HG03571 (cell line): ENCODE results near the gene WDFY4.

Experiments
- ATAC-seq: cut with Tn5 transposase; IDR thresholded peaks from one replicate; pipeline ENCODE4 v1.9.1; 2021; ENCODE audit not compliant: unreplicated experiment

Gene WDFY4

DNA sequence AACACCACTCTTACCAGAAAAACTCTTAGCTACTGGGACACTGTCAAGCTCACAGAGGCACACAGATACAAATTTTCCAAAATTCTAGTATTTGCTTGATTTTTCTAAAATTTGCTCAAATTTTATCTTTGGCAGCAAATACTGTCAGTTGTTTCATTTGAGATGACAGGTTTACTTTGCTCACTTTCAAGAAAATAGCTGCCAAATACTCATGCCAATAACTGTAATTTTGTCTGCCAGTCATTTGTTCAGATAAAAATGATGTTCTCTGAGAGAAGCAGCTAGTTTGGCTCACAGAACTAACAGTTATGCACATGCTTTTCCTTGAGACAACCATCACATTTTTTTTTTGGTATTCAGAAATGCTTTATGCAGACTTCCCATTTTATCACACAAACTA lies 172.2 kb downstream of the WDFY4 start:
- no peak for ATAC-seq

DNA sequence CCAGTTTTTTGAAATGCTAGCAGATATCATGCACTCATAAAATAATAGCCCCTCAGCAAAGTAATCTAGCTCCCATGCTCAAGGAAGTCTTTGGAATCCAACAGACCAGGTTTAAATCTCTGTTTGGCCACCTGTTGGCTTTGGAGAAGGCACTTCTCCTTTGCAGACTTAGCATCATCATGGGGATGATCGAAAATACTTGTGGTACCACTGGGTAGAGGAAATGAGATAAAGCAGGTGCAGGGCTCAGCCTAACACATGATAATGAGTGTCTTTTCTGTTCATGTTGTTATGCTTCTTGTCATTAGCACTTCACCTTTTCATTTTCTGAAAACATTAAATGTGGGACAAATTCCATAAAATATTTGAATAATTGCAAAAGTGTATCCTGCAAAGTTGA lies 187.6 kb downstream of the WDFY4 start:
- no peak for ATAC-seq

DNA sequence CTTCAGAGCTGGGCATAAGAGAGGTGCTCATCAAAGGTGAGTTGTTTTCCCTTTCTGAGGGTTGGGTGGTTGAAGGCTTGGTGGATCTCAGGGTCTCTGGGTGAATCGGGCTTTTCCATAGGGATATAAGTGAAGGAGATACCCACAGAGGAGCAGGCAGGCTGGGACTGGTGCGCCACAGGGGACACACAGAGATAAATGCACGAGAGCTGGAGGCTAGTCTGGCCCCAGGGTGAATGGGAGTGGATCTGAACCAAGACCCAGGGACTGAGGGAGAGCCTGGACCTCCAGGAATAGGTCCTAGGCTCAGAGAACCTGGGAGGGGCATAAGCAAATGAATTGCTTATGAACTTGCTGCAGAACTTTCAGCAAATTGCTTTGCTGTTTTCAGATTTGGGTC lies 193.4 kb downstream of the WDFY4 start:
- no peak for ATAC-seq

DNA sequence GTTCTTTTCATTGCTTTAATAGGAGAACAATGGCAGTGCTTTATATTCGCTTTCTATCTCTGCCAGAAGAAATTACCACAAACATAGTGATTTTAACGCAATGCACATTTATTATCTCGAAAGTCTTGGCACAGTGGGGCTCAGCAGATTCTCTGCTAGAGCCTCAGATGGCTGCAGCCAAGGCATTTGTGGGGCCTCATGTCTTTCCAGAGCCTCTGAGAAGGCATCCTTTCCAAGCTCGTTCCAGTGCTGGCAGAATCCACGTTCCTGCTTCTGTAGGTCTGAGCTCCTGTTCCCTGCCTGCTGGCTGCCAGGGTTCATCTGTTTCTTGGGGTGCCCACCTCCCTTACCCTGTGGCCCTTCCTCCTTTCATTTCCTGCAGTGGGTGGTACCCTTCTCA lies 194.8 kb downstream of the WDFY4 start:
- no peak for ATAC-seq

DNA sequence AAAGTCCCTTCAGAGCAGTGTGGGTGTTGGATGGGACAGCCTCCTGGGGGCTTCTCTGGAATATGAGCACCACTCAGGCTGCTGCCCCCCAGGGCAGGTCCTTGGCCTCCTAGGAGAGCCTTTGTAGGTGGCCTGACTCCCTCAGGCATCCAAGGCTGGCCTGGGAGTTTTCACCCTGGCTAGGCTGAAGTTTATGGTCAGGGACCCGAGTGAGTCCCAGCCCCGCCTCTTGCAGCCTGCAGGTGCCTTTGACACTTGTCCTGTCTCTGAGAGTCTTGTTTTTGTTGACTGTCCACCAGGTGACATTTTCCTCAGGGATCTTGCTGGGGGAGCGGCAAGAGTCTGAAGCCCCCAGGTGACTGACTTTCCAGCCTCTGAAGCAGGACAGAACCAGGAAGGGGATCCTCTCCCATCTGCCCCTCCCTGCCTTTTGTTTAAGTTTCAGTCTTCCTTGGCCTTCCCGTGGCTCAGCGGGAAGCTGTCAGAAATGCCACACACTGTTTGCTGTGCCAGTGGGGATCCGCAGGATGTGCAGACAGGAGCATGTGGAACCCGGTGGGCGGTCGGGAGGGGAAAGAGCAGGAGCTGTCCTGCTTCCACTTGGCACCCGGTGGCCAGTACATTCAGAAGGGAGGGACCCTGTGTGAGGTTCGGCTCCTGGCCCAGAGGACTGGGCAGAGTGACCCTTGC lies 195.5 kb downstream of the WDFY4 start:
- ATAC-seq: no peak

DNA sequence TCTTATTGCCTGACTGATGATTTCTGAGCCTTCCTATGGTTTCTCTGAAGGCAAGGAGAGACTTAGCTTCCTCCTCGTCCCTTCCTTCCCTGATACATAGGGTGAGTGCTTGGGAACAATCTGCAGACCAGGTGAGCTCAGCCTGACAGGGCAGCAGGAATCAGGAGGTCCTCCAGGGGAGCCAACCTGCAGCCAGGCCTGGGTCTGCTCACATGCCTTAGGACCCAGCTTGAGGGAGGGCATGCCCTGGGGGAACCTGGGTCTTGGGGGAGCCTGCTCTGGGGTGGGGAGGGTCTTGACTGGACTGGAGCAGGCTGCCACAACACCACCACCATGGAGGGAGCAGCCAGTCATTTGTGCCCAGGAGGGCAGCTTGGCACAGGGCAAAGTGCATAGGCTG lies 197.3 kb downstream of the WDFY4 start:
- ATAC-seq: no peak

DNA sequence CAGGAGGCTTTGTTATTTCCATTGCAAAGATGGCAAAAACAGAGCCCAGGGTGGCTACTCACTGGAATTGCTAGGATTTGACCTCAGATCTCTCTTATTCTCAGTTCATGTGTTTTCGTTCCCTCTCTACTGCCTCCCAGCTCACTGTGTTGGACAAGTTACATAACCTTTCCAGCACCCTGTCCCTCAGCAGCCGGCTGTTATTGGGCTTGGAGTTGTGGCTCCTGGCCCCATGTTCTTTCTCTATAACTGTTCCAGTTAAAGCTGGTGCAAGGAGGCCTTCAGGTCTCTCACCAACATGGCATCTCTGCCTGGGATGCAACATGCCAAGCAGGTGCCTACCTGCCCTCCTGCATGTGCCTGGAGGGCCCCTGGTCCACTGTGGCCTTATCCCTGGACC lies 198.2 kb downstream of the WDFY4 start:
- no peak for ATAC-seq

DNA sequence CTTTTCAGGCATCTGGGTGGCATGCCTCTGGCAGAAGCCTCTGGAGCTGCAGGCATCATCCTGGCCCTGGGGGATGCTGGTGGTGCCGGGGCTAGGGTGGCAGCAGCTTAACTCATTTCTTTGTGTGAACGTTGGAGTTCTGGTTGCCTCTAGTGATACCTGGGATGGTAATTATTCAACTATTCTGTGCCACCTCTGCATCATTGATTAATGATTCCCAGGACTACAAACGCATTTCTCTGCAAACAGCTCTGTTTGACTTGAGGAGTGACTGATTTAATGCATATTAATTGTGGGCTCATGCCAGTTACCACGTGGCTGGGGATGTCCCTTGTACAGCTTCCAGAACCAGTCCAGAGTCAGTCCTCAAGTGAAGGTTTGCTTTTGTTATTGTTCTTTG lies 199.0 kb downstream of the WDFY4 start:
- ATAC-seq: no peak

DNA sequence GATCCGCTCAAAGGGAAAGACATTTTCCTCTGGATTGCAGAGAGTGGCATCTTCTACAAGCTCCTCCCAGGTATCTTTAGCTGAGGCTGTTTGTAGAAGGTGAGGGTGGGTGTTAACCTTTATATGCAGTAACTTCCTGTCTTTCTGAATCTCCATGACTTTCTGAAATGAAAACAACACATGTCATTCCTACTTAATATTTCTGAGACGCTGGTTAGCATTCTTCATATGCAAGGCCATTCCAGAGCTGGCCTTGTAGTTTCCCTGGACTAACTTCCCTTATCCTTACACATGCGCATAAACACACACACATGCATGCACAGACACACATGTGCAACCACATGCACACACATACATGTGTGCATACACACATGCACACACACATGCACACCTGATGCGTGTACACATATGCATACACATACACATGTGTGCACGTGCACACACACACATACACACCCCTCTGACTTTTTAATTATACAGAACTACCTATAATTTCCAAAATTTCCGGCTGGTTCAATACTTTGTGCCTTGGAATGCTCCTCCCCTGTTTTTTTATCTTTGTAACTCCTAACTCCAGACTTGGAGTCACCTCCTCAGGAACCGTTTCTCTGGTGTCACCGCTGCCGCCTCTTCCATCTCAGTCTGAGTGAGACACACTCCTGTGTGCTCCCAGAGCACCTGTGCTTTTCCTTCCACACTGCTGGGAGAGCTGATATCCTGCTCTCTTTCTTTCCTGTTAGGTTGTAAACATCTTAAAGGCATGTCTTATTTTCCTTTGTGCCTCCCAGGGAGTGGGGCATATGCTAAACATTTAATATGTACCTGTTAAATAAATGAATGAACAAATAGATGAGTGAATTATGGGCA lies 199.7 kb downstream of the WDFY4 start:
- ATAC-seq: no peak

DNA sequence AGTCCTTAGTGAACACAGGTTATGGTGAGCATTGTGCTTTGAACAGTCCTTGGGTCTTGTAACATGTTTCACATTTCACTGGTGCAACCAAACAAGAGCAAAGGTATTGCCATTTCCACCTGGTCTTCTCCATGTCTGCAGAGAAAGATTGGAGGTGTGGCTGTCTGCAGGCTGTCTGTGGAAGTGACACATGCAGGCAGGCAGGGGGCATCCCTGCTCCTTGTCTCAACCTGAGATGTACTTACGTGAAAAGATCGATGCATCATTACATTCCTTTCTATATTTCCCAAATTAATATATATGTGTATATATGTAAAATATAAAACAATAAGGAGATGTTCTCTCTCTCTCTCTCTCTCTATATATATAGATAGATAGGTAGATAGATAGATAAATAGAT lies 200.7 kb downstream of the WDFY4 start:
- ATAC-seq: no peak

DNA sequence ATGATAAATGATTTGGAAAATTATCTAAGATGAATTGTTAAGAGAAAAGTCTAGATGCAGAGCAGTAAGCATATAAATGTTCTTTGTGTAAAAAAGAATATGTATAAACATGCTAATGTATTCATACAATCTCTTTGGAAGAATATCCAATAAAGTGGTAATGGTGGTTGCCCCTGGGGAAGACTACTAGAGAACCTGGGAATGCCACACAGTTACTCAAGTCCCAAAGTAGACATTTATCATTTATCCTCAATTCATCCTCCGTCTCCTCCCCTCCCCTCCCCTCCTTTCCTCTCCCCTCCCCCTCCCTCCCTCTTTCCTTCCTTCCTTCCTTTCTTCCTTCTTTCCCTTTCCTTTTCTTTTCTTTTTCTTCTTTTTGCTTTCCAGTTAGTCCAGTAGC lies 203.3 kb downstream of the WDFY4 start:
- no peak for ATAC-seq

DNA sequence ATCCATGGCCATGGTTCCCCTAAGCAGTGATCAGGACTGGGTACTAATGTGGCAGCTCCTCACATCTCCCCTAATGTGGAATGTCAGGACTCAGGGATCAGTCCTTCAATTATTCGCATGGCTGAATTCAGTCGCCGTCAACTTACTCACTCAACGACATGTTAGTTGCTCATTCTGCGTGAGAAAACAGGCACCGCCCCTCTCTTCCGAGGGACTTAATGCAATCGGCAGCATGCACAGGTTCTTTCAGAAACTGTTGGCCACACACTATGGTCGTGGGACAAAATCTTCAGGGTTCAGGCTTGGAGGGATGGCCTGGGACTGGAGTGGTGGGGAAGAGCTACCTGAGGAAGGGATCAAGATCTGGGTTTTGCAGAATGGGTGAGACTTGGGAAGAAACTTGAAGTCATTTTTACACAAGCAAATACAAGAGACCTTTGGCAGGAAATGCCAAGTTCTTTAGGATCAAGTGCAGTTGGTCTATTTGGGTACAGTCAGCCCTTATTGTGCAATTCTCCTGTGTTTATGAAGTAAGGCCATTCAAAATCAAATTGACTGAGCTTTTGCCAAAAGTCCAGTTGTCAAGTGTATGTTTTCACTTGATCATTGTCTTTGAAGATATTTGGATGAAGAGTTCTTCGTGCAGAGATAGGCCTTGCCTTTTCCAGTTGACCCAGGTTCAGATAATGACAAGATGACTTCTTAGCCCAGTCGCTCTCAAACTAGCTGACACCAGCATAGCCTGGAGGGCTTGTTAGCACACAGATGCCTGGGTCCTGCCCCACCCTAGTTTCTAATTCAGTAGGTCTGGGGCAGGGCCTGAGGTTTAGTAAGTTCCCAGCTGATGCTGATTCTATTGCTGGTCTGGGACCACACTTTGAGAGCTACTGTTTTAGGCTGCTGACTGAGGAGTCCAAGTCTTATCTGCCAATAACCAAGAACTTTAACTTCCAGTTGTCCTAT lies 206.5 kb downstream of the WDFY4 start:
- no peak for ATAC-seq

DNA sequence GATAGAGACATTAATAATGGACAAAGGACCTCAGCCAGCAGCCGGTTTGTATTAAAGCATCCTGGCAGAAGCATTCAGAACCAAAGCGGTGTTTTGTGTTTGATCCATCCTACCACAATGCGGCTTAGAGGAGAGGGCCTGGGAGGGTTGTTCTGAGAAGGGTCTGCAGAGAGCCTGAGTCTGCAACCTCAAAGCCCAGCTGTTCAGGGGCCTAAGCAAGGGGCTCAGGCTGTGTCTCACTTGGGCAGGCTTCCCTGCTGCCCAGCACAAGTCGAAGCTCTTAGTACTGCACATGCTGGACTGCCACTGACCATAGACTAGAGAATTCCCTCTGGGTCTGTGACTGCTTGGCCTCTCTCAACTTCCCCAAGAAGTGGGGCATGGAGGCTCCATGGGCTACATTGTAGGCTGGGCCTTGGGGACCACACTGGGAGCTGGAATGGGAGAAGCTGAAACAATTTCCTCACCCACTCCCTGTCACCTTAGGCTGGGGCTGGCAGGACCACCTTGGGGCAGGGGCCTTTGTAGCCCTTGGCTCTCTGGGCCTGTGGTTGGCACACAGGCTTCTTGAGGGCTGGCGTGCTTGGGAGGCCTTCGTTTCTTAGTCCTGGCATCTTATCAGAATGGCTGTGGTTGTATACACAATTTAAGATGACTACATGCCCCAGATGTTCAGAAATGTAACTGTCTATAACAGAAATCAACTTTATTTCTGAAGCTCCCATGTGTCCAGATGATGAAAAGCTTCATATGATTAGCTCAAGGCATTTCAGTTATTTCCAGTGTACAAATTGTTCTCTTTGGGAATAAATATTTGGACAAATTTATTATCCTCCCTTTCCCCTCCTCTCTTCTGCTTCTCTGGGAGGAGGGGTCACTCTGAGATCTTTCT lies 210.5 kb downstream of the WDFY4 start:
- ATAC-seq: no peak

DNA sequence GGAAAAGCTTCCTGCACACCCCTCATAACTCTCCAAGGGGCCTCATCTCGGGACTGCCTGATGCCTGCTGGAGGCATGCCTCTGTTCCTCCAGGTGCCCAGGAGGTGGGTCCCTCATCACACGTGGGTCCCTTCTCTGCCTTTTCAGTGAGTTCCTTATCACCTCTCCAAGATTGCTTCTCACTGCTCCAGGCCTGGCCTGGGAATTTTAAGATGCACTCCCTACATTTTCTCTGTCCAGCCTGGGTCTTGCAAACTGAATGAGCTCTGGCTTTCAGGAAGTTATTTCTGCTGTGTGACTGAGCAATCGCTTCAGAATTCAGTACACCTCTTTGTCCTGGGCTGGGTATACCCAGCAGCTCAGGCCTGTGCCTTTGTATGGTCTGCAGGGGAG lies 211.1 kb downstream of the WDFY4 start:
- no peak for ATAC-seq

DNA sequence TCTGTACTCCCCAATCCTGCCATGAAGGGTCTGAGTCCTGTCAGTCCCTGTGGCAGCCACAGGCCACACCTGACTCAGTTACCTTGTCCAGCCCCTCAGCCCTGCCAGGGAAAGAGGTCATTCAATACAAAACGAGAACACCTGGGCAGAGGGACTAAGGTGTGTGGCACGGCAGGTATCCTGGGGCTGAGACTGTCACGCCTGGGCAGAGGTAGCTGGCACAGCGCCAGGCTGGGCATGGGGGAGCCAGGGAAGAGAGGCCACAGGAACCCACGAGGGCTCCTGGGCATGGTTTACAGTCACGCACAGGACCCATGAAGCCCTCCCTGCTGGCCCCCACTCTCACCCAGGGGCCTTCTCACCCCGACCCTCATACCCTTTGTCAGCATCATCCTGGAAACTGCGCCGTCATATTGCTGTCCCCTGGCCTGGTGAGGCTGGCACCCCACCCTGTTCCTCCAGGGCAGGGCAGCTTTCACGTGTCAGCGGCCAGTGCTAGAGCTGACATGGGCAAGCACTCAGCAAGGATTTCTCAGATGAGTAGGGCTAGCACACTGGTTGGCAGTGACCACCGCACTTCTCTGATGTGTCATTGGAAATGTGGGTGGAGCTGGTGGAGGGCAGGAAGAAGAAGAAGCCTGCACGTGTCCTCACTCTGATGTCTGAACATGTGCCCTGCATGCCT lies 212.2 kb downstream of the WDFY4 start:
- no peak for ATAC-seq

DNA sequence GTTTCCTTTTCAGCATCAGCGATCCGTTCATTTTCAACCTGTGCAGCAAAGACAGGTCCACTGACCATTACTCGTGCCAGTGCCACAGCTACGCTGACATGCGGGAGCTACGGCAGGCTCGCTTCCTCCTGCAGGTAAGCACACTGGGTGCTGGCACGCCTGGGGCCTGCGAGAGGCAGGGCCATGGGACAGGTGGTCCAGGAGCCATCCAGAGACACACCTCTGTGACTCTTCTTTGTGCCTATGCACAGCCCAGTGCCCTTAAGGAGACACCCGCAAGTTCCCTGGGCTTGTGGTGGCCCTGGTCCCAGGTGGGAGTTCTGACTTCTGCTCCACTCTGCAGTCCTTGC lies 212.7 kb downstream of the WDFY4 start:
- no peak for ATAC-seq

DNA sequence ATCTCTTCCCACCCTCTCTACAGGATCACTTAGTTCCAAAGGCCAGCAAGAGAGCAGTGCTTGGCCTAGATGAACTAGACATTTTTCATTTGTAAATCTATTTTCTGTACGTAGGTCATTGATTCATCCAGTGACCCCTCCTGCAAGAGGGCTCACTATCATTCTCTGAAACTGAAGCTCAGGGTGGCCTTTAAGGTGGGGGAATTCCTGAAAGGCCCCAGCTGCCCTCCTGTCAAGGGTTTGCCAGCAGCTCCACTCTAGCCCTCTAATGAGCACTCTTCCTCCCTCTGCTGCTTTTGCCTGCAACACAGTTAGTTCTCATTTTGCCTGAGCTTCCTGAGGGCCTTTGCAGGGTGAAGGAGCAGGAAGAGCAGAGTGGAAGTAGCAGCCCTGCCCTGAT lies 213.8 kb downstream of the WDFY4 start:
- ATAC-seq: no peak

DNA sequence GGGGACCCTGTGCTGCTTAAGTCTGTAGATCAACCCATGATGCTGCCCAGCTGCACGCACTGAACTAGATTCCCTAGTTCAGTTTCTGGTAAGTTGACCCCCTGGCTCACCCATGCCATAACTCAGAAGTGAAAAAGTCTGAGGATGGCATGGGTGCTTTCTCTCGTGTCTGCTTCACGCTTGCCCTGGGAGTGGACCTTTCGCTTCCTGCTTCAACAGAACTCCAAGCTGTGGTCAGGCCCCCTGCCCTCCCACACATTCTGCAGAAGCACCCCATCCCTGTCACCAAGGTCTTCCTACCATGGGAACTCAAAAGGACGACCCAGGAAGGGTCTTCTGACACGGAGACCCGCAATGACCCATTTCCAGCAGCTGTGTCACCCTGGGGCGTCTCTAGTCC lies 215.1 kb downstream of the WDFY4 start:
- no peak for ATAC-seq

DNA sequence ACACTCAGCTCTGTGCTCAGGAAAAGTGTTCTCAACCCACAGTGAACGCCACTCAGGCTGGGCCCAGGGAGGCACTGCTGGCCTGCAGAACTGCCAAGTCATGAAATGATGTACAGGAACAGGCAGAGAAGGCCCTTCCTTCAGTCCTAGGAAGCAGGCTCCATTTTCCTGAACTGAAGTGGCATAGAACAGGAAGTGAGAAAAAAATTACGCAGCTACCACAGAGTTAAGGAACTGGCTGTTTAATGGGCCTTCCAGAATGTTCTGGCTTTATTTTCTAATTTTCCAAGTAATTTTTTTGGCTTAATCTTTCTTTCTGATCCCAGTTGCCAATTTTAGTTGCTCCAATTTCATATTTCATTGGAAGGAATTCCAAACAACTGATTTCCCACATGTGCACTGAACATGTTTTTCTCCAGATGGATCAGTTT lies 215.7 kb downstream of the WDFY4 start:
- ATAC-seq: no peak

DNA sequence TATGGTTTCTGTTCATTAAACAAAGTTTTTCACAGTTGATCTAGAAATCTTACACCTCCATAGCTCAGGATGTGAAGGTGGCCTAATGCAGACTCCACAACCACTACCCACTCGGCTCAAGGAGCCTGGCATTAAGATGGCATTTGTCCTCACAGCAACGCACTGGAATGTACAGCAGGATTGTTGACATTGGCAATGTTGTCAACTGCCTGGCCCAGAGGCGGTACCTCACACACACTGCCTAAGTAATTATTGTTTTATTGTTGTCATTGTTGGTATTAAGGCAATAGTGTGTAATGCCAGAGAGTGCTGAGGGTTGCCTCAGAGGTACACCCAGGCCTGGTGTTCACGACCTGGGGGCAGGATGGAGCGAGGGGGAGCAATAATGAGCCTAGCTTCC lies 216.6 kb downstream of the WDFY4 start:
- no peak for ATAC-seq
